GM21360 (cell line): ENCODE measurements around the gene MBD3L1.

Experiments
- ATAC-seq: cut with Tn5 transposase; IDR thresholded peaks from one replicate; pipeline ENCODE4 v1.9.1; 2021; ENCODE audit warnings: mild to moderate bottlenecking, moderate library complexity; ENCODE audit not compliant: unreplicated experiment

The MBD3L1 gene

GRCh38 chr19:8880868-8881488 lies 48.8 kb downstream of the MBD3L1 start:
- ATAC-seq = no peak

- no peak for ATAC-seq
Observed at GRCh38 chr19:8881512-8881911, 49.3 kb downstream of the MBD3L1 start.

GRCh38 chr19:8884416-8884815 lies 52.2 kb downstream of the MBD3L1 start:
- ATAC-seq = no peak

GRCh38 chr19:8887364-8887763 lies 55.2 kb downstream of the MBD3L1 start:
- ATAC-seq = no peak

- ATAC-seq = no peak
Observed at GRCh38 chr19:8890260-8890659, 58.1 kb downstream of the MBD3L1 start.
